ENCODE results near the gene MOSMO. TPM values are rescaled to one million over a fixed set of nuclear protein-coding genes. Genes with fewer than 3 reads are reported as not detected.

MOSMO gene
- total RNA-seq, 1 donor from 2014 or later: 33.9 TPM

DNA sequence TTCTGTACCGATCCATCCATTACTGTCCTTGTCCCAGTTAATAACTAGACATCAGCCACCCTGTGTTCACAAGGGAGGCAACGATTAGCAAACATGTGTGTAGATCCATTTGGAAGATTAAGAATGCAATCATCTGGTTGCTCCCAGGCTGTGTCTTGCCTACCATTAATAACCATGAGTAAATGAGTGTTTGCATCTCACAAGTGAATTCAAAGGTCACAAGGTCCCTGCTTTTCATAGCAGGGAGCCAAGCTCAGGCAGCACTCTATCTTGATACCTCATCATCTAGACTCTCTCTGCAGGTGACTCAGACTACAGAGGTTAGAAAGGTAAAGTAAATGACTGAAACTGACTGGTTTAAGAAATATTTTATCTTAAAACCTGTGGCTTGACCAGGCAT, 109.7 kb downstream of the MOSMO start:
- intact Hi-C loops (cut with DNase I): no loop called here
- H3K36me3 ChIP-seq: no peaks in the 10 kb centered on the region
- no peaks in the 10 kb centered on the region for H3K4me1 ChIP-seq
- H3K9me3 ChIP-seq: no peaks in the 10 kb centered on the region
- H3K27ac ChIP-seq: no peak overlapping the region
- H3K4me3 ChIP-seq: no peak overlapping the region
- no peak for DNase-seq (ENCODE audit: extremely low spot score in 2 of 2)
- TF ChIP-seq POLR2AphosphoS5 (IDR thresholded peaks at IDR 0.05; ENCODE audit: insufficient read depth in 1 of 2, low read depth in 1 of 2) (no peak), POLR2A (IDR thresholded peaks at IDR 0.05) (no peak)
- TF ChIP-seq, protein P1, sequence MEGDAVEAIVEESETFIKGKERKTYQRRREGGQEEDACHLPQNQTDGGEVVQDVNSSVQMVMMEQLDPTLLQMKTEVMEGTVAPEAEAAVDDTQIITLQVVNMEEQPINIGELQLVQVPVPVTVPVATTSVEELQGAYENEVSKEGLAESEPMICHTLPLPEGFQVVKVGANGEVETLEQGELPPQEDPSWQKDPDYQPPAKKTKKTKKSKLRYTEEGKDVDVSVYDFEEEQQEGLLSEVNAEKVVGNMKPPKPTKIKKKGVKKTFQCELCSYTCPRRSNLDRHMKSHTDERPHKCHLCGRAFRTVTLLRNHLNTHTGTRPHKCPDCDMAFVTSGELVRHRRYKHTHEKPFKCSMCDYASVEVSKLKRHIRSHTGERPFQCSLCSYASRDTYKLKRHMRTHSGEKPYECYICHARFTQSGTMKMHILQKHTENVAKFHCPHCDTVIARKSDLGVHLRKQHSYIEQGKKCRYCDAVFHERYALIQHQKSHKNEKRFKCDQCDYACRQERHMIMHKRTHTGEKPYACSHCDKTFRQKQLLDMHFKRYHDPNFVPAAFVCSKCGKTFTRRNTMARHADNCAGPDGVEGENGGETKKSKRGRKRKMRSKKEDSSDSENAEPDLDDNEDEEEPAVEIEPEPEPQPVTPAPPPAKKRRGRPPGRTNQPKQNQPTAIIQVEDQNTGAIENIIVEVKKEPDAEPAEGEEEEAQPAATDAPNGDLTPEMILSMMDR (IDR thresholded peaks at IDR 0.05): no peak
- no peaks in the 10 kb centered on the region for H3K27me3 ChIP-seq

DNA sequence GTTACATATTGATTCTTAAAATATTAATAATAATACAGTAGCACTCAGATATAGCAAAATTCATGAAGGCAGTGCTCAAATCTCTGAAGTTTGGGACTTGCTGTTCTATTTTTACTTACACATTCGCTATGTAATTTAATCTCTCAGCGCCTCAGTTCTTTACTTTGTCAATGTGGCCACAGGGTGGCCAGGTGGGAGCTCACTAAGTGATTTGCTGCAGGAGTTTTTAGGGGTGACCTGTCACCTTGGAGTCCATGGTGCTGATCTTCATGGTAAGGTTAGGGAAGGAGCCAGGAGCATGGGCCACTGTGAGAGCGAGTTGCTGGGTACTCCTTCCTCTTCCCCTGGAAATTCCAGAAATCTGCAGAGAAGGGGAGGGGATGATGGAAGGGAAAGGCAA, 112.5 kb downstream of the MOSMO start:
- intact Hi-C loops (cut with DNase I): no loop called here
- TF ChIP-seq, protein P1 (IDR thresholded peaks at IDR 0.05): no peak
- no peak for TF ChIP-seq POLR2AphosphoS5 (IDR thresholded peaks at IDR 0.05; ENCODE audit: insufficient read depth in 1 of 2, low read depth in 1 of 2)
- no peak for TF ChIP-seq POLR2A (IDR thresholded peaks at IDR 0.05)
- no peak overlapping the region for H3K4me3 ChIP-seq
- H3K36me3 ChIP-seq: no peaks in the 10 kb centered on the region
- no peaks in the 10 kb centered on the region for H3K27me3 ChIP-seq
- H3K27ac ChIP-seq: no peak overlapping the region
- no peak for DNase-seq (ENCODE audit: extremely low spot score in 2 of 2)
- no peaks in the 10 kb centered on the region for H3K4me1 ChIP-seq
- no peaks in the 10 kb centered on the region for H3K9me3 ChIP-seq

DNA sequence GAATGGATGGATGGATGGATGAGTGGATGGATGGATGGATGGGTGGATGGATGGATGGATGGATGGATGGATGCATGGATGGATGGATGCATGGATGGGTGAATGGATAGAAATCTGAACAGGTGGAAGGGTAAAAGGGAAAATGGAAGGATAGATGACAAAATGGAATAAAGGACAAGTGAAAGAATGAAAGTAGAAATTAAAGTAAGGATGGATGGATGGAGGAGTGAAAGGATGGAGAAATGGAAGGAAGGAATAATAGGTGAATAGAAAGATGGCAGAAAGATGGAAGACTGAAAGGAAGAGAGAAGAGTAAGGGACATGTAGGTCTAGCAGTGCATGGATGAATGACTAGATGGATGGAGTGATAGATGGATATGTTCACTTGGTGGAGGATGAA, 114.3 kb downstream of the MOSMO start:
- Histone ChIP-seq H3K9me3 (no peaks in the 10 kb centered on the region), H3K4me1 (no peaks in the 10 kb centered on the region), H3K36me3 (no peaks in the 10 kb centered on the region), H3K4me3 (no peak overlapping the region), H3K27ac (no peak overlapping the region), H3K27me3 (no peaks in the 10 kb centered on the region)
- no peak for DNase-seq (ENCODE audit: extremely low spot score in 2 of 2)
- intact Hi-C loops (cut with DNase I): no loop called here
- TF ChIP-seq POLR2A (IDR thresholded peaks at IDR 0.05) (no peak), POLR2AphosphoS5 (IDR thresholded peaks at IDR 0.05; ENCODE audit: insufficient read depth in 1 of 2, low read depth in 1 of 2) (no peak)
- TF ChIP-seq, protein P1 (IDR thresholded peaks at IDR 0.05): no peak

GRCh38 chr16:22123146-22123545, 115.2 kb downstream of the MOSMO start:
- H3K4me3 ChIP-seq: no peak overlapping the region
- TF ChIP-seq, protein P1 (IDR thresholded peaks at IDR 0.05): no peak
- no peaks in the 10 kb centered on the region for H3K9me3 ChIP-seq
- no peak overlapping the region for H3K27ac ChIP-seq
- no peaks in the 10 kb centered on the region for H3K4me1 ChIP-seq
- DNase-seq (ENCODE audit: extremely low spot score in 2 of 2): no peak
- H3K36me3 ChIP-seq: no peaks in the 10 kb centered on the region
- no peaks in the 10 kb centered on the region for H3K27me3 ChIP-seq
- intact Hi-C loops (cut with DNase I): no loop called here

- no peak for DNase-seq (ENCODE audit: extremely low spot score in 2 of 2)
- intact Hi-C loops (cut with DNase I): no loop called here
- TF ChIP-seq POLR2AphosphoS5 (IDR thresholded peaks at IDR 0.05; ENCODE audit: insufficient read depth in 1 of 2, low read depth in 1 of 2): no peak
- TF ChIP-seq, protein P1 (IDR thresholded peaks at IDR 0.05): no peak
- no peak for TF ChIP-seq POLR2A (IDR thresholded peaks at IDR 0.05)
Measured at GRCh38 chr16:22123759-22124490, 116.0 kb downstream of the MOSMO start.

More at GRCh38 chr16:22123759-22124490, 116.0 kb downstream of the MOSMO start:
- H3K36me3 ChIP-seq: no peaks in the 10 kb centered on the region
- no peak overlapping the region for H3K27ac ChIP-seq
- H3K9me3 ChIP-seq: no peaks in the 10 kb centered on the region
- H3K4me3 ChIP-seq: no peak overlapping the region
- no peaks in the 10 kb centered on the region for H3K4me1 ChIP-seq
- H3K27me3 ChIP-seq: no peaks in the 10 kb centered on the region

Measured in vagina (tissue), 2 donors.